ENCODE results near the gene LOXL3. TPM values are rescaled to one million over a fixed set of nuclear protein-coding genes. Genes with fewer than 3 reads are reported as not detected.

Gene LOXL3
- total and polyA plus RNA-seq, 2 donors (not counting 1 experiment from before 2014, with no cell fraction given): 0.97 to 1.2 TPM

GRCh38 chr2:74548285-74548899 lies 5.3 kb downstream of the LOXL3 start:
- DNase-seq (no peak), ATAC-seq (ENCODE audit: low read depth) (no peak)
- H3K9ac ChIP-seq (ENCODE audit: low read length): peak overlapping the region; percentile 69
- peaks cover 13% of the 10 kb centered on the region for H3K27me3 Mint-ChIP-seq
- no peak overlapping the region for H3K27ac Mint-ChIP-seq
- H3K79me2 ChIP-seq (ENCODE audit: control insufficient read depth, insufficient read depth, low read length): no peaks in the 10 kb centered on the region
- H4K20me1 ChIP-seq (ENCODE audit: control insufficient read depth, insufficient read depth, low read length, poor library complexity, severe bottlenecking): no peaks in the 10 kb centered on the region
- H3K4me1 ChIP-seq (ENCODE audit: control insufficient read depth in 2 of 2, insufficient read depth in 2 of 2, low read length in 2 of 2): peaks cover 18 to 28% of the 10 kb centered on the region in 2 donors
- TF ChIP-seq CTCF (IDR thresholded peaks at IDR 0.05) (no peak), EZH2 (IDR thresholded peaks at IDR 0.05; ENCODE audit: borderline replicate concordance, insufficient read depth, low read depth, low read length, poor library complexity, severe bottlenecking) (no peak)
- peaks cover 0 to 30% (median 22%) of the 10 kb centered on the region in 4 experiments for H3K27me3 ChIP-seq (replicated peaks in 1 of 4; ENCODE audit: control extremely low read depth in 1 of 4, control insufficient read depth in 3 of 4, insufficient read depth in 4 of 4, low read length in 3 of 4)
- H3K4me1 Mint-ChIP-seq: peaks cover 18% of the 10 kb centered on the region
- peak overlapping the region; percentile 86 for H3K4me3 Mint-ChIP-seq
- no peak overlapping the region for H3K27ac ChIP-seq (ENCODE audit: low read length in 2 of 2)
- H3K4me2 ChIP-seq (replicated peaks; ENCODE audit: low read depth, low read length, poor library complexity, severe bottlenecking): peak overlapping the region; percentile 94
- no peaks in the 10 kb centered on the region for H3K9me3 ChIP-seq (ENCODE audit: control extremely low read depth in 1 of 3, control insufficient read depth in 2 of 3, insufficient read depth in 1 of 3, low read length in 2 of 3)
- no peaks in the 10 kb centered on the region for H3K36me3 ChIP-seq (replicated peaks in 1 of 2; ENCODE audit: control extremely low read depth in 1 of 2, control insufficient read depth in 1 of 2, extremely low read depth in 1 of 2, insufficient read depth in 2 of 2, low read length in 1 of 2)
- no peaks in the 10 kb centered on the region for H3K9me3 Mint-ChIP-seq (ENCODE audit: insufficient read depth)
- intact Hi-C loops (cut with micrococcal nuclease): no loop called here
- ChIA-PET POLR2A (no interaction called here), CTCF (interaction anchor here (0.6 to 1.2 kb wide), 3 partner anchors 10 to 45 kb away, joined by 3 to 4 read pairs (median 3); no protein-coding TSS in a partner anchor)
- H2AFZ ChIP-seq (ENCODE audit: insufficient read depth, low read depth, low read length, poor library complexity, severe bottlenecking): peak overlapping the region; percentile 88
- peak overlapping the region in 4 of 5 experiments; percentile 1 to 73 (median 61) for H3K4me3 ChIP-seq (ENCODE audit: control extremely low read depth in 1 of 5, extremely low read depth in 1 of 5, insufficient read depth in 1 of 5, low read depth in 2 of 5, low read length in 4 of 5)
- WGBS (ENCODE audit: insufficient coverage): 35% methylated on average over 26 of the region's 26 CpGs

GRCh38 chr2:74546004-74546403 lies 7.7 kb downstream of the LOXL3 start:
- peaks cover 9% of the 10 kb centered on the region for H3K4me1 Mint-ChIP-seq
- Histone ChIP-seq H2AFZ (ENCODE audit: insufficient read depth, low read depth, low read length, poor library complexity, severe bottlenecking) (no peak overlapping the region), H3K36me3 (replicated peaks in 1 of 2; ENCODE audit: control extremely low read depth in 1 of 2, control insufficient read depth in 1 of 2, extremely low read depth in 1 of 2, insufficient read depth in 2 of 2, low read length in 1 of 2) (no peaks in the 10 kb centered on the region), H3K4me3 (ENCODE audit: control extremely low read depth in 1 of 5, extremely low read depth in 1 of 5, insufficient read depth in 1 of 5, low read depth in 2 of 5, low read length in 4 of 5) (no peak overlapping the region), H3K9me3 (ENCODE audit: control extremely low read depth in 1 of 3, control insufficient read depth in 2 of 3, insufficient read depth in 1 of 3, low read length in 2 of 3) (no peaks in the 10 kb centered on the region), H3K27me3 (replicated peaks in 1 of 4; ENCODE audit: control extremely low read depth in 1 of 4, control insufficient read depth in 3 of 4, insufficient read depth in 4 of 4, low read length in 3 of 4) (peaks cover 0 to 29% (median 21%) of the 10 kb centered on the region in 4 experiments), H3K4me1 (ENCODE audit: control insufficient read depth in 2 of 2, insufficient read depth in 2 of 2, low read length in 2 of 2) (peaks cover 14 to 18% of the 10 kb centered on the region in 2 donors), H3K27ac (ENCODE audit: low read length in 2 of 2) (no peak overlapping the region), H3K4me2 (replicated peaks; ENCODE audit: low read depth, low read length, poor library complexity, severe bottlenecking) (no peak overlapping the region), H4K20me1 (ENCODE audit: control insufficient read depth, insufficient read depth, low read length, poor library complexity, severe bottlenecking) (no peaks in the 10 kb centered on the region), H3K79me2 (ENCODE audit: control insufficient read depth, insufficient read depth, low read length) (no peaks in the 10 kb centered on the region), H3K9ac (ENCODE audit: low read length) (no peak overlapping the region)
- intact Hi-C loops (cut with micrococcal nuclease): no loop called here
- ATAC-seq (ENCODE audit: low read depth) (no peak), DNase-seq (no peak)
- no peak overlapping the region for H3K4me3 Mint-ChIP-seq
- 100% methylated on average over 2 of the region's 3 CpGs for WGBS (ENCODE audit: insufficient coverage)
- ChIA-PET POLR2A (no interaction called here), CTCF (interaction anchor here (0.9 to 3.8 kb wide), 5 partner anchors 10 to 42 kb away, joined by 3 to 22 read pairs (median 6); no protein-coding TSS in a partner anchor)
- TF ChIP-seq CTCF (IDR thresholded peaks at IDR 0.05) (no peak), EZH2 (IDR thresholded peaks at IDR 0.05; ENCODE audit: borderline replicate concordance, insufficient read depth, low read depth, low read length, poor library complexity, severe bottlenecking) (no peak)
- no peak overlapping the region for H3K27ac Mint-ChIP-seq
- no peaks in the 10 kb centered on the region for H3K9me3 Mint-ChIP-seq (ENCODE audit: insufficient read depth)
- H3K27me3 Mint-ChIP-seq: peaks cover 13% of the 10 kb centered on the region
